GM12872 (cell line): ENCODE results near the gene MAP6.

Source experiments
- TF ChIP-seq, protein P1 (sequence below): IDR thresholded peaks from 3 replicates; pipeline ENCODE4 v1.5.1; 2011; ENCODE audit warnings: low read depth, mild to moderate bottlenecking, low read length, moderate library complexity; ENCODE audit not compliant: insufficient read depth

Gene MAP6

DNA sequence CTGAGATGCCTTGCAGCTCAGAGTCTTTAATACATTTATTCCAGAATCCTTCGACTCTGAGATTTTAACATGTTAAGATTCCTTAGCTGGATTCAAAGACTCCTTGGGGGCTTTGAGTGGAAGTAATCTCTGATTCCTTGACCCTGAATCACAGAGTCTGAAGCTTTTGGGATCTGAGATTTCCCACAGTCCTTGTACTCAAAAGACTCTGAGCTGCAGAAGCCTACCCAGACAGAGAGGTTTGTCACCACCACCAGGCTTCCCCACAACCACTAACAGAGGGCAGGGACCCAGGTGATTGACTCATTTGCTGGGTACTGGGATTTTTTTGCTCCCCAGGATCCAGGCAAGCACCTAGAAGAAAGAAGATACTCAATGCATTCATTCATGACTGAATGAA is 108.2 kb downstream of the MAP6 start:
- TF ChIP-seq, protein P1, sequence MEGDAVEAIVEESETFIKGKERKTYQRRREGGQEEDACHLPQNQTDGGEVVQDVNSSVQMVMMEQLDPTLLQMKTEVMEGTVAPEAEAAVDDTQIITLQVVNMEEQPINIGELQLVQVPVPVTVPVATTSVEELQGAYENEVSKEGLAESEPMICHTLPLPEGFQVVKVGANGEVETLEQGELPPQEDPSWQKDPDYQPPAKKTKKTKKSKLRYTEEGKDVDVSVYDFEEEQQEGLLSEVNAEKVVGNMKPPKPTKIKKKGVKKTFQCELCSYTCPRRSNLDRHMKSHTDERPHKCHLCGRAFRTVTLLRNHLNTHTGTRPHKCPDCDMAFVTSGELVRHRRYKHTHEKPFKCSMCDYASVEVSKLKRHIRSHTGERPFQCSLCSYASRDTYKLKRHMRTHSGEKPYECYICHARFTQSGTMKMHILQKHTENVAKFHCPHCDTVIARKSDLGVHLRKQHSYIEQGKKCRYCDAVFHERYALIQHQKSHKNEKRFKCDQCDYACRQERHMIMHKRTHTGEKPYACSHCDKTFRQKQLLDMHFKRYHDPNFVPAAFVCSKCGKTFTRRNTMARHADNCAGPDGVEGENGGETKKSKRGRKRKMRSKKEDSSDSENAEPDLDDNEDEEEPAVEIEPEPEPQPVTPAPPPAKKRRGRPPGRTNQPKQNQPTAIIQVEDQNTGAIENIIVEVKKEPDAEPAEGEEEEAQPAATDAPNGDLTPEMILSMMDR, result no peak

DNA sequence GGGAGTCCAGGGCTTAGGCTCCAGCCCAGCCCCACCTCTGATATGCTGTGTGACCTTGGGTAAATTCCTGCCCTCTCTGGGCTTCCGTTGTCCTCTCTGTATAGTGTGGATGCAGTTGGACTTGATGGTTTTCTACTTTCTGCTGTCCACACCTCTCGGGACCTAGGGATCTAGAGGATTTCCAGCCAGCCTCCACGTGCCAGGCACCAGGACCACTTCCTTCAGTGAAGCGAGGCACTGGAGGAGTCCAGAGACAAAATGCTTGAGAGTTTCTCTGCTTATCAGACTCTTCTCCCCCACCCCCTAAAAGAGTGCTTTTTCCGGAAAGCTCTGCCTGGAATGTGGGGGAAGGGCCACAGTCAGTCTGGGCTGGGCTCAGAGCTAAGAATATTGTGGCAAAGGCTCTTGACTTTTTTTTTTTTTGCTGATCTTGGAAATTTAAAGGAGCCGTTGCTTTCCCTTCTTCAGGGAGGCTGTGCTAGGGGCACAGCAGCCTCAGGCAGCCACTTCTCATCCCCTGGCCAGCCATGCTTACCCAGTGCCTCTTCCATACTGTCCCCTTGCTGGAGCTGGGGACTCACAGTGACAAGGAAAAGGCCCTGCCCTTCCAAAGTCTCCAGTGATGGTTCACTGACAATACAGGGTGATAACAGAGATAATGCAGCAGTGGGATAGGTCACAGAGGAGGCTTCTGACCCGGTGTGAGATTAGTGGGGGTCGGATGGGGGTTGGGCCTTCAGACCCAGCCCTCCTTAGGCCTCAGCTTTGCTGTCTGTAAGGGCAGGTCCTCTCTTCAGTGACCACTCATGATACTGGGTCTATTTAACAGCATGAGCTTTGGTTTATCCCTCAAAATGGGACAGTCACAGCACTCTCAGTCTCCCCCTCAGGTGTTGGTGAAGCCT is 109.6 kb downstream of the MAP6 start:
- TF ChIP-seq, protein P1, result no peak

DNA sequence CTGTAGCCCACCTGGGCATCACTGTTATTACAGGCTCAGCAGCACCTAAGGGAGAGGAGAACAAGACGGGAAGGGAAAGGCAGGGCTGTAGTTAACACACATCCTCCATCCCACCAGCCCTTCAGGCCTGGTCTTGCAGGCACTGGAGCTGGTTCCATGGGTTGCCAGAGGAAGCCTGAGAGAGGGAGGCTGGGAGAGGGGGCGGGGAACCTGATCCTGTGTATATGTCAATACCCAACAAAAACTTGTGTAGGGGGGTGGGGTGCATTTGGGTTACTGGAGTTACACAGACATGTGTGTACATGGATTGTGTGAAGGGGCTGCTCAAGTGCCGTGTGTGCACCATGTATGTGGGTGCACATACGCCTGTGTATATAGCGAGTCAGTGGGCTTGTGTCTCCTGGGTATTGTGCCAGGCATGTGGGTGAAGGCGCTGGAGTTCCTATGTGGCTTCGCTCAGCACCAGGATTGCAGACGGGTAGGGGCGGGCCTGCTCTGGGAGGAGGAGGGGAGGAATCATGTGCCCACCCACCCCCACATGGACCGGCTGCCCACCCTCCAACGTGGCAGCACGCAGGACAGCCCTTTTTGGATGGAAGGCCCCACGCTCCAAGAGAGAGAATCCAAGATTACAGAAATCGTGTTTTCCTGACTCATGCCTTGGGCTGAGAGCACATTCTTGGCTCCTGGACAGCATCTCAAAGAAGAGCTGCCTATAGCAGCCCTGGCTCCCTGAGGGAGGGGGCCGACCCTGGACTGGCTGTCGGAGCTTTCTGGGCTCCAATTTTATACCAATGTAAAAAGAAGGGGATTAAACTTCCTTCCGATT is 111.0 kb downstream of the MAP6 start:
- TF ChIP-seq, protein P1, result no peak

DNA sequence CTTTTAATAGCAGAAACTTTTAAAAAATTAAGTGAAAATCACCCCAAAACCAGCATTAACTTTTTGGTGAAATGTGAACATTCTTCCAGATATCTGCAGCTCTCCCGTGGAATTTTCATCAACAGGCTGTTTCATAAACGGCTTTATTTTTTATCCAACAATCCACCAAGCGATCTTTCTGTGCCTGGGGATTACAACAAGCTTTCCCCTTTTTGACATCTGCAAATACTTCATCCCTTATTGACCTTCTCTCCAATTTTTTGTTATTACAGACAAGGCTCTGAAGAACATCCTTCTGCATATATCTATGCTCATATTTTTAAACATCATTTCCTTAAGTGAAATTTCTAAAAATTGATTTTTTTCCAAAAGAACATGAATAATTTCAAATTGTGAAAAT is 112.6 kb downstream of the MAP6 start:
- TF ChIP-seq, protein P1, result no peak

DNA sequence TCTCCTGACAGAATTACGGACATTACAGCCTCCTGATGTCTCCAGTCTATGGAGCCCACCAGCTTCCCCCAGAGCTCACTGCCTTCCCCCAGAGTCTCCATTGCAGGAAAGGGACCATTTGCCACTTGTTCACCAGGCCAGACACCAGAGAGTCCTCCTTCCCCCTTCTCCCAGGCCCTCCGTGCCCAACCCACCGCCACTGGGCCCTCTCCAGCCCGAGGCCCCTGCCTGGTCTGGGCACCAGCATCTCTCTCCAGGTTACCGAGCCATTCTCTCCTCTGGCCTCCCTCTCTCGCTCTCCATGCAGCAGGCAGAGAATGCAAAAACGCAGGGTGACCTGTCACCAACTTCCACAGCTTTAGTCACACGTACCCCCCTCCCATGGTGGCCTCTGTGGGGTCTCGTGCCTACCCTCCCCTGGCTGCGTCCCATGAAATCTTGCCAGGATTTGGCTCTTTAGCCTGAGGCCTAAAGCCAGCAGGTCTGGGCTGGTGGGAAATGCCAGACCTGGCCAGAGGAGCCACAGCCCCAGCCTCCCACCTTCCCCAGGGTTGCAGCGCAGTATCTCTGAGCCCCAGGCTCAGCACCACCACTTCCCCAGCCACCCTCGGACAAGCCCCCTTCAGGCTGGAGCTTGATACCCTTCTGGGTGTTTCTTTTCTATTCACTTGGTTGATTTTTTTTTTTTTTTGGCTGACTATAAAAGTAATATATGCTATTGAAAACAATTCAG is 113.6 kb downstream of the MAP6 start:
- TF ChIP-seq, protein P1, result no peak

DNA sequence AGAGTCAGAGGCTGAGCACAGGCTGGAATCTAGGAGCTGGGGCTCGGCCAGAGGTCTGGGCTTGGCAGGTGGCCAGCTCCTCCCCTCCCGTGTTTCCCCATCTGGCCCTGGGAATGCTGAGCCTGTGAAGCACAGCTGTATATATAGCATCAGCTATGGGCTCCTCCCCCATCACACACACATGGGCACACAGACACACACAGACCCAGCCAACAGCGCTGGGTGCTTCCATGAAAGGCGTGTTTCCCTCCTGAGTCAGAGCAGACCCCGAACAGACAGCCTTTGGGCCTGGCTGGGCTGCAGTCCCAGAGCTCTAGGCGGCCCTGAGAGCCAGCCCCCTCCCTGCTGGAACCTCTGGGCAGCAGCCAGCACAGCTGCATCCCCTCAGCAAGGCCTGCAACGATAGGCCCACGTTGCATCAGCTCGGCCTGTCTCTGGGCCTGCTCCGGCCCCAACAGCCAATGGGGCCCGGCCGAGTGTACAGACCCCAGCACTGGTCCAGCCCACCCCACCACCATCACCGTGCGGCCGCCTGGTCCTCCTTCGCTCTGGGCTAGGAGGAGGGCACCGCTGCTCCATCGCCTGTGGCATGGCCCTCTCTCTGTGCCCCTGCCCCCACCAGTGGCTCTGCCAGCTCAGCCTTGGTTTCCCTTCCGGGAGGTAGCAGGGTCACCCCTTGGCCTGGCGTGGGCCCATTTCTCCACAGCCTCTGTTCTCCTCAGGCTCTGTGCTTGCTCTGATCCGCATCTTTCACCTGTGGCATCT is 114.4 kb downstream of the MAP6 start:
- TF ChIP-seq, protein P1, result no peak
